OCI-LY3 (cell line): ENCODE measurements around the gene FXYD4.

Source experiments
- H2AFZ ChIP-seq: fragments of 200-600, 300-600 bp; shearing (Covaris generic); 2 replicates; pipeline ENCODE4 v1.6.0; 2014; ENCODE audit warnings: antibody characterized with exemption, low read depth, low read length
- H3K27ac ChIP-seq: fragments of 200-600, 300-600 bp; sonication (generic); 2 replicates; pipeline ENCODE4 v1.5.1; 2014; ENCODE audit warnings: mild to moderate bottlenecking, low read length, moderate library complexity, mixed read lengths
- H3K27me3 ChIP-seq: fragments of 200-600, 300-600 bp; sonication (generic); 2 replicates; pipeline ENCODE4 v1.6.1; 2014; ENCODE audit warnings: low read depth, low read length, mixed read lengths
- H3K36me3 ChIP-seq: fragments of 200-600, 300-600 bp; sonication (generic); replicated peaks from 2 replicates; pipeline ENCODE3; 2014; ENCODE audit warnings: low read depth, low read length, mixed read lengths
- H3K4me1 ChIP-seq: fragments of 300-600, 200-600 bp; sonication (generic); 2 replicates; pipeline ENCODE4 v1.6.1; 2014; ENCODE audit warnings: low read length, mixed read lengths
- H3K4me2 ChIP-seq: fragments of 200-600, 300-600 bp; sonication (generic); 2 replicates; pipeline ENCODE4 v1.6.1; 2014; ENCODE audit warnings: low read length, mixed read lengths
- H3K4me3 ChIP-seq: fragments of 300-600, 200-600 bp; sonication (generic); 2 replicates; pipeline ENCODE4 v1.5.1; 2014; ENCODE audit warnings: antibody characterized with exemption, mild to moderate bottlenecking, low read length, moderate library complexity
- H3K79me2 ChIP-seq: fragments of 300-600, 200-600 bp; shearing (Covaris generic); 2 replicates; pipeline ENCODE4 v1.6.1; 2014; ENCODE audit warnings: mild to moderate bottlenecking, low read length, mixed read lengths
- H3K9ac ChIP-seq: fragments of 300-600, 200-600 bp; shearing (Covaris generic); 2 replicates; pipeline ENCODE4 v1.6.0; 2014; ENCODE audit warnings: mild to moderate bottlenecking, low read length, moderate library complexity
- H3K9me3 ChIP-seq: fragments of 200-600, 300-600 bp; shearing (Covaris generic); 2 replicates; pipeline ENCODE4 v1.6.1; 2014; ENCODE audit warnings: low read length, mixed read lengths; ENCODE audit not compliant: insufficient read depth
- H4K20me1 ChIP-seq: fragments of 200-600, 300-600 bp; sonication (generic); 2 replicates; pipeline ENCODE4 v1.6.1; 2016; ENCODE audit warnings: low read length, mixed read lengths; ENCODE audit not compliant: insufficient read depth
- CTCF ChIP-seq: fragments of 200-600, 300-600 bp; sonication (generic); IDR thresholded peaks from 2 replicates; pipeline ENCODE4 v1.5.1; 2014; ENCODE audit warnings: antibody characterized with exemption, low read length, low read depth
- EZH2phosphoT487 ChIP-seq: fragments of 200-600 bp; shearing (Covaris generic); IDR thresholded peaks from 2 replicates; pipeline ENCODE4 v1.6.1; 2018; ENCODE audit warnings: antibody characterized with exemption, mixed run types, low read depth

The FXYD4 gene

GRCh38 chr10:43398939-43399319, 27.5 kb downstream of the FXYD4 start:
- Histone ChIP-seq H3K9me3 (no peaks in the 10 kb centered on the region), H3K27me3 (no peaks in the 10 kb centered on the region), H3K4me1 (peaks cover 72% of the 10 kb centered on the region), H3K27ac (peak overlapping the region; percentile 92), H3K36me3 (peaks cover 44% of the 10 kb centered on the region), H3K4me3 (peak overlapping the region; percentile 96), H4K20me1 (peaks cover 71% of the 10 kb centered on the region), H3K9ac (0 out of 2 replicates have a peak overlapping the region, but pooled peaks have one; percentile 99), H2AFZ (no peak overlapping the region), H3K4me2 (peak overlapping the region; percentile 84), H3K79me2 (peaks cover 99% of the 10 kb centered on the region)
- TF ChIP-seq EZH2phosphoT487 (no peak), CTCF (no peak)

GRCh38 chr10:43399320-43400310, 28.2 kb downstream of the FXYD4 start:
- peak overlapping the region; percentile 92 for H3K27ac ChIP-seq
- H3K9me3 ChIP-seq = no peaks in the 10 kb centered on the region
- peaks cover 37% of the 10 kb centered on the region for H3K36me3 ChIP-seq
- peaks cover 71% of the 10 kb centered on the region for H4K20me1 ChIP-seq
- no peak overlapping the region for H2AFZ ChIP-seq
- peak overlapping the region; percentile 84 for H3K4me2 ChIP-seq
- H3K27me3 ChIP-seq = no peaks in the 10 kb centered on the region
- H3K4me1 ChIP-seq = peaks cover 72% of the 10 kb centered on the region
- H3K9ac ChIP-seq = no peak overlapping the region
- H3K4me3 ChIP-seq = peak overlapping the region; percentile 96; the same call in 1 of the 2 replicates
- no peak for TF ChIP-seq CTCF
- TF ChIP-seq EZH2phosphoT487 = no peak
- peaks cover 99% of the 10 kb centered on the region for H3K79me2 ChIP-seq

GRCh38 chr10:43401627-43402026, 30.2 kb downstream of the FXYD4 start:
- H3K36me3 ChIP-seq = peaks cover 29% of the 10 kb centered on the region
- no peaks in the 10 kb centered on the region for H3K27me3 ChIP-seq
- no peak for TF ChIP-seq EZH2phosphoT487
- no peak for TF ChIP-seq CTCF
- H2AFZ ChIP-seq = no peak overlapping the region
- peaks cover 99% of the 10 kb centered on the region for H3K79me2 ChIP-seq
- peaks cover 67% of the 10 kb centered on the region for H3K4me1 ChIP-seq
- 0 out of 2 replicates have a peak overlapping the region, but pooled peaks have one; percentile 31 for H3K4me3 ChIP-seq
- H3K27ac ChIP-seq = no peak overlapping the region
- H3K9me3 ChIP-seq = no peaks in the 10 kb centered on the region
- H3K4me2 ChIP-seq = peak overlapping the region; percentile 98
- no peak overlapping the region for H3K9ac ChIP-seq
- peaks cover 78% of the 10 kb centered on the region for H4K20me1 ChIP-seq

GRCh38 chr10:43402176-43402575, 30.7 kb downstream of the FXYD4 start:
- no peak overlapping the region for H3K9ac ChIP-seq
- peaks cover 67% of the 10 kb centered on the region for H3K4me1 ChIP-seq
- H2AFZ ChIP-seq = no peak overlapping the region
- peaks cover 31% of the 10 kb centered on the region for H3K36me3 ChIP-seq
- H3K9me3 ChIP-seq = no peaks in the 10 kb centered on the region
- peak overlapping the region; percentile 98 for H3K4me2 ChIP-seq
- peaks cover 100% of the 10 kb centered on the region for H3K79me2 ChIP-seq
- H3K27ac ChIP-seq = peak overlapping the region; percentile 2; the same call in 1 of the 2 replicates
- H3K27me3 ChIP-seq = no peaks in the 10 kb centered on the region
- 0 out of 2 replicates have a peak overlapping the region, but pooled peaks have one; percentile 31 for H3K4me3 ChIP-seq
- TF ChIP-seq CTCF (no peak), EZH2phosphoT487 (no peak)
- peaks cover 78% of the 10 kb centered on the region for H4K20me1 ChIP-seq
